GM12864 (cell line): ENCODE results near the gene SUN5.

Experiments used
- DNase-seq: peaks from one replicate; pipeline ENCODE4 v3.0.0-alpha.2; 2011; ENCODE audit warnings: low read depth
- H3K4me3 ChIP-seq: 2 replicates; pipeline ENCODE4 v1.5.1; 2011; ENCODE audit warnings: mild to moderate bottlenecking, low read depth, low read length, control low read depth
- CTCF ChIP-seq: IDR thresholded peaks from 2 replicates; pipeline ENCODE4 v1.5.1; 2011; ENCODE audit warnings: low read depth, mild to moderate bottlenecking, moderate library complexity, low read length, control low read depth, inconsistent platforms; ENCODE audit errors: missing control alignments

The SUN5 gene

GRCh38 chr20:33022694-33023438, 18.6 kb upstream of the SUN5 start:
- no peak overlapping the region for H3K4me3 ChIP-seq
- DNase-seq, result no peak
- TF ChIP-seq CTCF, result no peak

GRCh38 chr20:33022289-33022688, 18.1 kb upstream of the SUN5 start:
- H3K4me3 ChIP-seq, result no peak overlapping the region
- DNase-seq, result no peak
- TF ChIP-seq CTCF, result no peak

- TF ChIP-seq CTCF, result no peak
- H3K4me3 ChIP-seq, result no peak overlapping the region
- DNase-seq, result no peak
Observed at GRCh38 chr20:33021879-33022278, 17.6 kb upstream of the SUN5 start.

GRCh38 chr20:33020278-33021161, 16.3 kb upstream of the SUN5 start:
- no peak for DNase-seq
- no peak for TF ChIP-seq CTCF
- H3K4me3 ChIP-seq, result no peak overlapping the region

- H3K4me3 ChIP-seq, result no peak overlapping the region
- DNase-seq, result no peak
- TF ChIP-seq CTCF, result no peak
Observed at GRCh38 chr20:33019465-33020277, 15.4 kb upstream of the SUN5 start.

- TF ChIP-seq CTCF, result no peak
- DNase-seq, result no peak
- no peak overlapping the region for H3K4me3 ChIP-seq
Observed at GRCh38 chr20:33018169-33018931, 14.1 kb upstream of the SUN5 start.
